Stimulated activated naive CD4-positive, alpha-beta T cell treated with Interleukin-2 at 50 U/mL for 16 hours (primary cell): ENCODE measurements around the gene CIAO2A.
"Not testable (repeated sequence)": the region's sequence is repeated elsewhere in the genome, so short reads cannot be mapped to it uniquely, and the experiment has no call there.

Experiments used
- DNase-seq: peaks from one replicate; lab custom pipeline; 2025; lab: John Stamatoyannopoulos, UW

Gene CIAO2A

DNA sequence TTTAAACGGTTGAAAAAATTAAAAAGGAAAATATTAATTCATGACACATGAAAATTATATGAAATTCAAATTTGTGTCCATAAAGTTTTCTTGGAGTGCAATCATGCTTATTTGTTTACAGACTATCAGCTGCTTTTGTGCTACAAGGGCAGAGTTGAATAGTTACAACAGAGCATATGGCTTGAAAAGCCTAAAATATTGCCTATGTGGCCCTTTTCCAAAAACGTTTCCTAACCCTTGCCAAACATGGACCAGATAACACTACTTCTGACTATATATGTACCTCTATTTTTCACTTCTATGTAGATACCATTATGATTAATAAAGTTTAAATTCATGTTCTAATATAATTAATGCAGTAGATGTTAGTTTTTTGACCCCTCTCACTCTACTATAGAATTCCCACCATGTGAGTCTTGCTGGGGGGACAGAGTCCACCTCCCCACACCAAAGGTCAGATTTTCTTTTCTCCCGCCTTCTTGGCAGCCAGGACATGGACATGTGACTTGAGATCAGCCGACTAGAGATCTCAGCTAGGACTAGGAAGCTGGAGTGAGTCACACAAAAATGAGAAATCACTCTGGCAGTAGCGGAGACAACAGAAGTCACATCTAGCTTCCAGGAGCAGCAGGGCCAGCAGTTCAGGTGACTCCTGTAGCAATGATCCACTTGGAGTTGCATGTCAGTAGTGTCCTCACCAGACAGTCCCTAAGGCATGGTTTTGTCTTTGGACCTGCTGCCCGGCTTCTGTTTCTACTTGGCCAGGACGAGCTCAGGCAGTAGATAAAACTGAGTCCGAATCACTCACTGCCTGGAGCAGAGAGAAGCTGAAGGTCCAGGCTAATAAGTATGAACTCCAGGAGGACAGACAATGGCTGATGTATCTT lies 22.4 kb downstream of the CIAO2A start:
- no peak for DNase-seq

DNA sequence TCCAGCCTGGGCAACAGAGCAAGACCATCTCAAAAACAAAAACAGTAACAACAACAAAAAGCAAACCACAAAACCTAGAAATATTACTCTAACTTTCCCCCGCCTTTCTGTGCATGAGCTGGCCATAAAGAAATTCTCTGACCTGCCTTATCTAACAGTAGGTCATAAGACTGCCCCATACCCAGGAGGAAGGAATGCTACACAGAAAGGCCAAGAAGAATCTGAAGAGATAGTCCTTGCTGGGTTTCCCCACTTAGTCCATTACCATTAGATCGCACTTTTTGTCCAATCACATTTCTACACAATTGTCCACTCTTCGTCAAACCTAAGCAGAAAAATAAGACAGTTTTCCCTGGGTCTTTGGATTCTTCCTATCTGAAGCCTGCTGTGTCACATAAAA lies 23.5 kb downstream of the CIAO2A start:
- DNase-seq: no peak

GRCh38 chr15:64068133-64068532 lies 25.5 kb downstream of the CIAO2A start:
- no peak for DNase-seq

DNA sequence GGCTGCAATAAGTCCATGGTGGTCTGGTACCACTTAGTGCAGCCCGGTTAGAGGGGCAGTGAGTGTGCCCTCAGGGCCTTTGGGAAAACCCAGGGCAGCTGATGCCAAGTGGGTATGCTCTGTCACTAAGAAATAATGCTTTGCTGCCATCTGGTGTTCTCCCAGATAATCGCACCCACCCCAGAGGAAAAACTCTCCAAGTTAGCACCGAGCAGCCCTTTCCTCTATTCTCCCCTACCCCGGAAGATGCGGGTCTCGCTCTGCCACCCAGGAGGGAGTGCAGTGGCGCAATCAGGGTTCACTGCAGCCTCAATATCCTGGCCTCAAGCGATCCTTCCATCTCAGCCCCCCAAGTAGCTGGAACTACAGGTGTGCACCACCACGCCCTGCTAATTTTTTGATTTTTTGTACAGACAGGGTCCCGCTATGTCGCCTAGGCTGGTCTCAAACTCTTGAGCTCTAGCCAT lies 26.0 kb downstream of the CIAO2A start:
- DNase-seq: peak; percentile 41

DNA sequence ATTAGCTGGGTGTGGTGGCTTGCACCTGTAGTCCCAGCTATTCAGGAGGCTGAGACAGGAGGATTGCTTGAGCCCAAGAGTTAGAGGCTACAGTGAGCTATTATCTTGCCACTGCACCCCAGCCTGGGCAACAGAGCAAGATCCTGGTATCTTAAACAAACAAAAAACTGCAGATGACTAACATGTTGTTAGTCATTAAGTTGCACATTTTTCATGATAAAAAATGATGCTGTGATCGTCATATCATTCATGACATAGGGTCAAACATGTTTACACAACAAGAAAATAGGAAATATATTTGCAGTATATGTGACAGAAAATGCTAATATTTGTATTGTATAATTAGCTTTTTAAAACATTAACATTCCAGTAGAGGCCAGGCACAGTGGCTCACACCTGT lies 27.2 kb downstream of the CIAO2A start:
- DNase-seq: no peak

GRCh38 chr15:64060716-64061115 lies 32.9 kb downstream of the CIAO2A start:
- DNase-seq: no peak

GRCh38 chr15:64059104-64059503 lies 34.5 kb downstream of the CIAO2A start:
- DNase-seq: not testable (repeated sequence)

GRCh38 chr15:64058279-64058678 lies 35.4 kb downstream of the CIAO2A start:
- DNase-seq: no peak

DNA sequence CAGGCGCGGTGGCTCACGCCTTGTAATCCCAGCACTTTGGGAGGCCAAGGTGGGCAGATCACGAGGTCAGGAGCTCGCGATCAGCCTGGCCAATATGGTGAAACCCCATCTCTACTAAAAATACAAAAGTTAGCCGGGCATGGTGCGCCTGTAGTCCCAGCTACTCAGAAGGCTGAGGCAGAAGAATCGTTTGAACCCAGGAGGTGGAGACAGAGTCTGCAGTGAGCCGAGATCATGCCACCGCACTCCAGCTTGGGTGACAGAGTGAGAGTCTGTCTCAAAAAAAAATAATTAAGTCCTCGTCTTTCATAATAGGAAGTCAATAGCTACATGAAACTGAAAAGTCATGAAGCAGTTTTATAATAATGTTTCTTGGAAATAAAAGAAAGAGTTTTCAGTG lies 40.0 kb downstream of the CIAO2A start:
- DNase-seq: not testable (repeated sequence)

DNA sequence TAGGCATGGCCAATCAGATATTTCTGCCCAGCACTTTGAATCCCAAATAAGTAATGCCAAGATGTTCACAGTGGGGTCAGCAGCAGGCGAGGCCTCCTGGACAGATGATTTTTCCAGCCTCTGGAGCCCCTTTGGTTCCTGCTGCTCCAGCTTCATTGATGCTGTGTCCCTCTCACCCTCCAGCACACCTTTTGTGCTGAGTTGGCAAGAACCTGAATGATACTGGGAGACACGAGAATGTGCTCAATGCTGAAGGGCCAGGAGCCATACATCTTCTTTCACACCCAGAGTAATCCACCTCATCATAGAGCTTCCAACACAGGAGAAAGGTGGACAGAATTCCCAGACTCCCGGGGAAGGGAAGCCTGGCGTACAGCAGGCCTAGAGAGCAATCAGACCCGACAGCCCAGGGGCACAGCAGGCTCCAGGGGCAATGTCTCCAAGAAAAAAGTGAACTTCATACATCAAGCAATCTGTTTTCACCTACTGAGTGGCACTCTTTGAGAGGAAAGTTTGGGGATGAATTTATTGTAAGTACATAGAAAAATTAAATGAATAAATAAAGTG lies 40.6 kb downstream of the CIAO2A start:
- no peak for DNase-seq

- no peak for DNase-seq
Measured at GRCh38 chr15:64051407-64052259, 42.0 kb downstream of the CIAO2A start.

DNA sequence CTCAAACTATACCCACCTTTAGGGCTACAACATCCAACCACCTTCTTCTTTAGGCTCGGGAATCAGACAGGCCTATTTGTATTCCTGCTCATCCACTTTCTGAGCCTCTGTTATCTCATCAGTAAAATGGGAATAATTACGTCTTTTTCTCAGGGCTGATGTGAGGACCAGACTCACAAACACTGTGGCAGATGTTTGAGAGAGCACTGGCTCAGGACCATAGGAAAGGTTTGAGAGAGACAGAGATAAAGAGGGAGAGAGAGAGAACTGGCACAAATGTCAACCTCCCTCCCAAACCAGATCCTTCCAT lies 42.6 kb downstream of the CIAO2A start:
- DNase-seq: no peak

- no peak for DNase-seq
Measured at GRCh38 chr15:64050281-64051092, 43.2 kb downstream of the CIAO2A start.

DNA sequence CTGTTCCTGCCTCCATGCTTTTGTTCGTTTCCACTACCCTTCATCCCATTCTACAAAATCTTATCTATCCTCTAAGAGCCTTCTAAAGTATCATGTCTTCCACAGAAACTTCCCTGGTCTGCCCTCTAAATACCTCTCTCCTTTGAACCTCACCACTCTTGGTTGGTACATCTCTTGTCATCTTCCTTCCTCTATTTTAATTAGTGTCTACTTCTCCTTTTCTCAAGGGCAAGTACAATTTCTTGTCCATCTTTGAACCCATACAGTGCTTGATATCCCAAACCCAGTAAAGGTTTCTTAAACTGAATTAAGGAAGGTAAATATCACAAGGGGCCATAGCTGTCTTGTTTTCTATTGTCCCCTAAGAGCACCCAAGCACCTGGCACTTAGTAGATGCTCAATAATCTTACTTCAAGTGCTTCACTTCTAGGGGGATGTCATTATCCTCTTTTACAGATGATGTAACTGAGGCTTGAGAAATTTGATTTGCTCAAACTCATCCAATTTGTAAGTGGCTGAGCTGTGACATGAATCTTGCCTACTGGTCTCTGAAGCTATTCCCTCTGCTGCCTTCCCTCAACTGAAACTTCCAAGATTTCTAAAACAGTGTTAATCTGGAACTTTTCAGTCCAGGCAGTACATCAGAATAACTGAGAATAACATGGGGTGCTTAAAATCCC lies 44.7 kb downstream of the CIAO2A start:
- no peak for DNase-seq

DNA sequence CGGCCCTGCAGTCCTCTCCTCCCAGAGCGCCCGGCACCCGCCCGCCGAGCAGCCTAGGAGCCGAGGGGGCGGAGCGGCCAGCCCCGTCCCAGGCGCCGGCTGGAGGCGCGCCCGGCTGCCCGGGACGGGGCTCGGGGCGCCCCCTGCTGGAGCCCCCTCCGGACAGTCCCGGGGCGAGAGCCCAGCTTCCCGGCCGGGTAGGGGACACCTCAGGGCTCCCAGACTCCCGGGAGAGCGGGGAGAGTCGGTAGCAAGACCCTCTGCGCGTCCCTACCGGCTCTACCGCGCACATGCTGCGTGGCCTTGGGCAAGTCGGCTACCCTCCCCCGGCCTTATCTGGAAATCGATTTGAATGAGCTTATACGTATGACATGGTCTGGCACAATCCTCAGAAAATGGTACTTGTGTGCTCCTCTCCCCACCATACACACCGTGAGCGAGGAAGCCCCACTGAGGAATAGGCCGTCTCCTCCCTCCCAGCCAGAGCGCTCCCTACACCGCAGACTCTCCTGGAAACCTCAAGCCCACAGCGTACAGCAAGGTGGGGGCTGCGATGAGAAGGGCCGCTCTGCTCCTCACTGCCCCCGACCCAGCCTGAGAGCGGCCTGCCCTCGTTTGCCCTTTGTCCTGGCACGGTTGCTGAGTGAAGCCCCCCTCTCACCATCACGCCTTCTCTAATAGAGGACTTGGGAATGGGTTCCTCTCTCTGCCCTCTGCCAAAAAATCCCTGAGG lies 47.1 kb downstream of the CIAO2A start, which contains the start of gene DAPK2:
Gene DAPK2 (minus strand): TSS at position 65 of the 733 bp plus-strand sequence. CDS start 6,224 bp downstream, outside the sequence.
- peak; percentile 50 for DNase-seq

DNA sequence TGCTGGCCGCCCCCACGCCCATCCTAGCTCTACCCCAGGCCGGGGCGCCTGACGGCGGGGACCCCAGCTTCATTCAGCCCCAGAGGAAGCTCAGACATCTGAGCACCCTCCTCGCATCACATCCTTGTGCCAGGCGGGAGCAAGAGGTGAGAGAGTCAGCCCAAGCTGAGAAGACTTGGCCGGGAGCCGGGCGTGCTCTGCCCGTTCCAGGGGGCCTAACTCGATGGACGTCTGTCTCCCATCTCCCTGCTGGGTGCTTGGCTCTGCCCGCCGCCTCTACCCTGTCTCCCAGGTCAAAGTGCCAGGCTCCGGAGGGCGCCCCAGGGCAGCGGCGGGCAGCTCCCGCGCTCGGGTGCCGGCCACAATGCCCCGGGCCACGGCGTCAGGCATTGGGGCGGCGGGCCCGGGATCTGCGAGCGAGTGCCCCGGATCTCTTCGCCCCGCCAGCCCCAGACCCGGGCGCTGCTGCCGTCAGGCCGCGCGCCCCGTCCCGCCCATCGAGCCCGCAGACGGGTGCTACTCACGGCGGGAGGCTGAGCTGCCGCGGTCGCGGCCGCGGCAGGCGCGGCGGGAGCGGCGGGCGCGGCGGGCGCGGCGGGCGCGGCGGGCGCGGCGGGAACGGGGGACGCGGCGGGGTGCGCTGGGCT lies 47.7 kb downstream of the CIAO2A start:
- peak; percentile 50 for DNase-seq

DNA sequence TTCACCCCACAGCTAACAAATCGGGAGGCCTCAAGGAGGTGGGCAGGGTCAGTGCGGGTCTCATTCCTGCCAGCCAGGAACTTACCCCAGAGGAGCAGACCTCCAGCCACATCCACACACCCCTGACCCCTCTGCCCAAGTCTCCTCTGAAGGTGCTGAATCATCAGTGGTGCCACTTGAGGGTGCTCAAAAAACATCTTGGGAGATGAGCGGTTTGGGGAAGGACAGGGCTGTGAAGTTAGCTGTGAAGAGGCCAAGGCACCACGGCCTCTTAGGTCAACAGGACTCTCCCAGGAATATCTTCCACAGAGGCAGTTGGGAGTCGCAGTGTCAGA lies 48.6 kb downstream of the CIAO2A start:
- DNase-seq: no peak

GRCh38 chr15:64044300-64045100 lies 49.1 kb downstream of the CIAO2A start:
- no peak for DNase-seq
